WTC11 (cell line): ENCODE data around the gene ATXN2L.

ENCODE experiments used
- CTCF ChIP-seq: fragments of 200-600 bp; IDR thresholded peaks from 2 replicates; pipeline ENCODE4 v1.8.0; 2022; ENCODE audit warnings: antibody characterized with exemption
- E2F1 ChIP-seq: sonication (generic); formaldehyde crosslinking; IDR thresholded peaks from 2 replicates; pipeline ENCODE4 v1.8.0; 2022; ENCODE audit warnings: mild to moderate bottlenecking, missing genetic modification reagents
- GTF2I ChIP-seq: fragments of 250-450 bp; sonication (Bioruptor Pico); conservative IDR thresholded peaks from 2 replicates; pipeline ENCODE4 v1.4.0; 2021; ENCODE audit warnings: mild to moderate bottlenecking
- HMGXB4 ChIP-seq: sonication (generic); formaldehyde crosslinking; IDR thresholded peaks from 2 replicates; pipeline ENCODE4 v1.8.1; 2023; ENCODE audit warnings: mild to moderate bottlenecking, moderate library complexity, missing genetic modification reagents
- MAX ChIP-seq: sonication (generic); formaldehyde crosslinking; IDR thresholded peaks from 2 replicates; pipeline ENCODE4 v1.8.0; 2022; ENCODE audit warnings: mild to moderate bottlenecking, missing genetic modification reagents
- ZBTB43 ChIP-seq: sonication (generic); formaldehyde crosslinking; IDR thresholded peaks from 2 replicates; pipeline ENCODE4 v1.8.1; 2023; ENCODE audit warnings: mild to moderate bottlenecking, missing genetic modification reagents
- ZNF317 ChIP-seq: sonication (generic); formaldehyde crosslinking; IDR thresholded peaks from 2 replicates; pipeline ENCODE4 v1.8.1; 2023; ENCODE audit warnings: low read depth, mild to moderate bottlenecking, moderate library complexity, missing genetic modification reagents, borderline replicate concordance

- TF ChIP-seq ZBTB43 (no peak), MAX (no peak), E2F1 (CRISPR knock-in tag) (no peak), GTF2I (CRISPR knock-in tag) (no peak), CTCF (no peak), HMGXB4 (CRISPR knock-in tag) (no peak), ZNF317 (CRISPR knock-in tag) (no peak)
Observed at GRCh38 chr16:28835864-28836760, 13.3 kb downstream of the ATXN2L start.
